Upper lobe of left lung (tissue), 6 donors: ENCODE data around the gene INTS13. TPM values are rescaled to one million over a fixed set of nuclear protein-coding genes. Genes with fewer than 3 reads are reported as not detected.
A peak's percentile ranks its signal among the peaks of the same experiment; 100 is the strongest.
"Not testable (repeated sequence)": the region's sequence is repeated elsewhere in the genome, so short reads cannot be mapped to it uniquely, and the experiment has no call there.

ENCODE experiments used
- ATAC-seq, 2 donors: fragments of 200-7000 bp; cut with Tn5 transposase; one replicate each; pipeline ENCODE4 v1.9.1; 2022; ENCODE audit warnings: mild to moderate bottlenecking in 2 of 2, moderate library complexity in 2 of 2; ENCODE audit not compliant: low FRiP score in 2 of 2
- DNase-seq, 2 donors: peaks; one replicate each; pipeline ENCODE4 v3.0.0-alpha.2; 2019 to 2020
- H3K27ac ChIP-seq, 4 donors: fragments of 200-600 bp; sonication (generic); one replicate each; pipeline ENCODE4 v1.5.1; 2016 to 2019
- H3K27me3 ChIP-seq, 4 donors: fragments of 200-600 bp; sonication (generic); one replicate each; pipeline ENCODE4 v1.5.1; 2017 to 2019
- H3K36me3 ChIP-seq, 4 donors: fragments of 200-600 bp; sonication (generic); one replicate each; pipeline ENCODE4 v1.5.1; 2016 to 2019
- H3K4me1 ChIP-seq, 4 donors: fragments of 200-600 bp; sonication (generic); one replicate each; pipeline ENCODE4 v1.5.1; 2018 to 2019
- H3K4me3 ChIP-seq, 4 donors: fragments of 200-600 bp; sonication (generic); one replicate each; pipeline ENCODE4 v1.5.1; 2017 to 2019; ENCODE audit warnings: mild to moderate bottlenecking in 2 of 4, moderate library complexity in 1 of 4
- H3K9me3 ChIP-seq, 4 donors: fragments of 200-600 bp; sonication (generic); one replicate each; pipeline ENCODE4 v1.5.1; 2018 to 2019
- CTCF ChIP-seq, 6 experiments: fragments of 450-650 bp in 4 of 6; fragments of 200-600 bp in 2 of 6; sonication (generic) in 2 of 6; IDR thresholded peaks; one replicate each; pipeline ENCODE4 v1.5.1; 2016 to 2019; ENCODE audit warnings: antibody characterized with exemption in 6 of 6
- EP300 ChIP-seq, 4 donors: sonication (generic); formaldehyde crosslinking; IDR thresholded peaks; one replicate each; pipeline ENCODE4 v1.5.1; 2017; ENCODE audit warnings: antibody characterized with exemption in 4 of 4, control low read depth in 2 of 4
- POLR2A ChIP-seq, 4 donors: fragments of 450-650 bp; IDR thresholded peaks; one replicate each; pipeline ENCODE4 v1.5.1; 2016 to 2017; ENCODE audit warnings: antibody characterized with exemption in 4 of 4, mild to moderate bottlenecking in 2 of 4
- POLR2AphosphoS5 ChIP-seq, 2 donors: sonication (generic); formaldehyde crosslinking; IDR thresholded peaks; one replicate each; pipeline ENCODE4 v1.5.1; 2017; ENCODE audit warnings: antibody characterized with exemption in 2 of 2
- WGBS, 2 donors: methylation state at CpG; one replicate each; pipeline ENCODE4 v1.1.5; 2017 to 2018; 5-methylcytosine and 5-hydroxymethylcytosine counted together
- total RNA-seq, 6 donors: library from RNA; depleted of rRNA in 4 of 6; stranded (reverse); fragments of >200 nt in 4 of 6; gene quantifications; one replicate each; pipeline versions ENCODE4 v1.1.0 to v1.2.1, GENCODE V29; 2016 to 2021
- donor health status: DM: no; HTN: no; CAD: no; lungs with moderate emphysema.
- donor health status: DM: no; HTN: yes; CAD: no; lungs with severe emphysema.

The INTS13 gene
- total RNA-seq, 6 donors from 2014 or later, result 7.2 to 16.8 (median 11.5) TPM

- H3K36me3 ChIP-seq, result no peaks in the 10 kb centered on the region
Observed at GRCh38 chr12:26869104-26869494, 68.7 kb downstream of the INTS13 start.

DNA sequence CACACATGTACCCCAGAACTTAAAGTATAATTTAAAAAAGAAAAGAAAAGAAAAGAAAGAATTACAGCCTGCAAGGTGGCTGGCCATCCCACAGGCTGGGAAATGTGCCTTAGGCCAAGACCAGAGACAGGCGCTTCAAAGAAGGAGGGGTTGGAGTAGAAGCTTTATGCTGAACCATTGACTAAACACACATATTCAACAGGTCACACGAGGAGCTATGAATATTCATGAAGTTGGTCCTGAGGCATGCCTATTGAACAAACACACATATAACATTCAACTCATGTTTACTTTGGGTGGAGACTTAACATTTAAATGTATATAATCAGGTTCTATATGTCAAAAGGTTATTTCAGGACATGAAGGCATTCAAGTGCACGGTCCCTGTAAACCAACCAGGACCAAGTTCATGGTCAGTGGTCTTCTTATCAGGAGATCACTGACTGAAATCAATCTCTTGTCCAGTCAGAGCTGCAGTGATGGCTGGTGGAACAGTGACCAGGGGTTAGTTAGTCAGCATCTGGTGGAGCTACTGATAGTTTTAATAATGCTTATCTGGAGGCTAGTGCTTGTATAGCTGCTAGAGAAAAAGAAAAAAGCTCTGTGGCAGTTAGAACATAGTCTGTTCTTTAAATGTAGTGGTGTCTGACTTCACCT, 69.2 kb downstream of the INTS13 start:
- Histone ChIP-seq H3K36me3 (no peaks in the 10 kb centered on the region), H3K9me3 (no peaks in the 10 kb centered on the region), H3K27ac (no peak overlapping the region), H3K27me3 (no peaks in the 10 kb centered on the region), H3K4me1 (peaks cover 10 to 16% (median 12%) of the 10 kb centered on the region in 4 donors), H3K4me3 (no peak overlapping the region)
- TF ChIP-seq CTCF (IDR thresholded peaks at IDR 0.05), result no peak
- no peak for TF ChIP-seq EP300 (IDR thresholded peaks at IDR 0.05)
- no peak for TF ChIP-seq POLR2AphosphoS5 (IDR thresholded peaks at IDR 0.05)
- TF ChIP-seq POLR2A (IDR thresholded peaks at IDR 0.05), result no peak
- 94 to 95% methylated on average over 3 of the region's 3 CpGs for WGBS, 2 donors
- ATAC-seq (no peak), DNase-seq (no peak)

More at GRCh38 chr12:26869104-26869494, 68.7 kb downstream of the INTS13 start:
- Histone ChIP-seq H3K4me3 (no peak overlapping the region), H3K27ac (no peak overlapping the region), H3K9me3 (no peaks in the 10 kb centered on the region), H3K27me3 (no peaks in the 10 kb centered on the region), H3K4me1 (peaks cover 10 to 16% (median 12%) of the 10 kb centered on the region in 4 donors)
- DNase-seq (no peak), ATAC-seq (no peak)
- TF ChIP-seq POLR2AphosphoS5 (IDR thresholded peaks at IDR 0.05) (no peak), POLR2A (IDR thresholded peaks at IDR 0.05) (no peak), CTCF (IDR thresholded peaks at IDR 0.05) (no peak), EP300 (IDR thresholded peaks at IDR 0.05) (no peak)
- 94 to 96% methylated on average over 6 of the region's 6 CpGs for WGBS, 2 donors

- H3K4me1 ChIP-seq, result peaks cover 10 to 16% (median 12%) of the 10 kb centered on the region in 4 donors
- no peaks in the 10 kb centered on the region for H3K27me3 ChIP-seq
- no peaks in the 10 kb centered on the region for H3K9me3 ChIP-seq
- no peak for DNase-seq
- H3K27ac ChIP-seq, result no peak overlapping the region
- TF ChIP-seq POLR2A (IDR thresholded peaks at IDR 0.05) (no peak), POLR2AphosphoS5 (IDR thresholded peaks at IDR 0.05) (no peak), EP300 (IDR thresholded peaks at IDR 0.05) (no peak)
- no peak for ATAC-seq
- H3K36me3 ChIP-seq, result no peaks in the 10 kb centered on the region
- WGBS, 2 donors, result 64 to 73% methylated on average over 2 of the region's 2 CpGs
- no peak overlapping the region for H3K4me3 ChIP-seq
Observed at GRCh38 chr12:26867080-26867479, 70.7 kb downstream of the INTS13 start.

DNA sequence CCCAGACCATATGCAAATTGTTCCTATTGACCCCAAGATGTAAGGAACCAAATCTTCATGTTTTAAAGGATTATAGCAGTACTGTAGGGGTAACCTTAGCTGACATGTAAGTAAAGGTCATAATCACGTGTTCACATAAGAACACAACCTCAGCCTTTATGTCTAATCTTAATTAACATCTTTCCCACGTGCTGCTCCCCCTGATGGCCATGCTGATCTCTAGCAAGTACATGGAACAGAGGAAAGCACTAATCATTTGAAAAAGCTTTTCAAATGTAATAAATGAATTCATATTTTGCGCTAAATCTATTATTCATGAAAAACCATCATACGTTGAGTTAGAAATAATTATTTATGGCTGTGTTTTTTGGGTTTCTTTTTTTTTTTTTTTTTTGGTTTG, 74.3 kb downstream of the INTS13 start:
- Histone ChIP-seq H3K4me1 (no peaks in the 10 kb centered on the region), H3K9me3 (no peaks in the 10 kb centered on the region), H3K36me3 (no peaks in the 10 kb centered on the region), H3K27me3 (no peaks in the 10 kb centered on the region), H3K4me3 (no peak overlapping the region), H3K27ac (no peak overlapping the region)
- TF ChIP-seq POLR2AphosphoS5 (IDR thresholded peaks at IDR 0.05) (no peak), CTCF (IDR thresholded peaks at IDR 0.05) (peak in 2 of 6 experiments; percentile 6 to 9), EP300 (IDR thresholded peaks at IDR 0.05) (no peak), POLR2A (IDR thresholded peaks at IDR 0.05) (no peak)
- DNase-seq, result no peak
- ATAC-seq, result no peak
- WGBS, 2 donors, result 53 to 57% methylated on average over 4 of the region's 4 CpGs

GRCh38 chr12:26862787-26863186, 75.0 kb downstream of the INTS13 start:
- H3K4me3 ChIP-seq, DNase-seq, H3K27me3 ChIP-seq, ATAC-seq, H3K36me3 ChIP-seq, H3K27ac ChIP-seq, H3K4me1 ChIP-seq, H3K9me3 ChIP-seq: not testable (repeated sequence)
- 98 to 99% methylated on average over 3 of the region's 3 CpGs for WGBS, 2 donors

DNA sequence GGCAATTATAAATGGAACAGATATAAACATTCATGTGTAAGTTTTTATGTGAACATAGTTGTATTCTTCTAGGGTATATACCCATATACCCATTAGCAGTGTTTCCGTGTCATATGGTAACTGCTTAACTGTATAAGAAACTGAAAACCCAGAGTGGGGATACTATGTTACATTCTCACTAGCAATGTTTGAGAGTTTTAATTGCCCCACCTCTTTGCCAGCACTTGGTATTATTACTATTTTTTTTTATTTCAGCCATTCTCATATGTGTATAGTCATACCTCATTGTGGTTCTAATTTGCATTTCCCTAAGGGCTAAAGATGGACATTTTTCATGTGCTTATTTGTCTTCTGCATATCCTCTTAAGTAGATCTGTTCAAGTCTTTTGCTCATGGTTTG, 76.1 kb downstream of the INTS13 start:
- ATAC-seq (no peak), DNase-seq (no peak)
- Histone ChIP-seq H3K4me3 (no peak overlapping the region), H3K4me1 (no peaks in the 10 kb centered on the region), H3K9me3 (no peaks in the 10 kb centered on the region), H3K27me3 (no peaks in the 10 kb centered on the region), H3K36me3 (no peaks in the 10 kb centered on the region), H3K27ac (no peak overlapping the region)
- 100% methylated on average over 1 of the region's 1 CpG for WGBS, 2 donors
- TF ChIP-seq CTCF (IDR thresholded peaks at IDR 0.05) (no peak), EP300 (IDR thresholded peaks at IDR 0.05) (no peak), POLR2AphosphoS5 (IDR thresholded peaks at IDR 0.05) (no peak), POLR2A (IDR thresholded peaks at IDR 0.05) (no peak)
